Stomach (tissue), 9 donors: Measurements from ENCODE around the gene CA12. TPM values are rescaled to one million over a fixed set of nuclear protein-coding genes. Genes with fewer than 3 reads are reported as not detected.

Source experiments
- DNase-seq, 2 donors: peaks; one replicate each; pipeline versions ENCODE4 v3.0.0 to v3.0.0-alpha.2; 2013 to 2019
- H3K27ac ChIP-seq, 5 donors: fragments of 200-600 bp in 4 of 5; sonication (generic) in 4 of 5; one replicate each; pipeline ENCODE4 v1.5.1; 2013 to 2019; ENCODE audit warnings: mild to moderate bottlenecking in 1 of 5, moderate library complexity in 1 of 5
- H3K27me3 ChIP-seq, 3 donors: fragments of 200-600 bp; sonication (generic); one replicate each; pipeline ENCODE4 v1.5.1; 2017 to 2019; ENCODE audit warnings: mixed run types in 1 of 3
- H3K36me3 ChIP-seq, 4 donors: fragments of 200-600 bp; sonication (generic); 1 replicate in 3 of 4; 2 replicates in 1 of 4; pipeline ENCODE4 v1.5.1; 2016 to 2019
- H3K4me1 ChIP-seq, 4 donors: fragments of 200-600 bp; sonication (generic); one replicate each; pipeline ENCODE4 v1.5.1; 2016 to 2019
- H3K4me3 ChIP-seq, 4 donors: fragments of 200-600 bp; sonication (generic) in 3 of 4; one replicate each; pipeline ENCODE4 v1.5.1; 2016 to 2019; ENCODE audit warnings: mild to moderate bottlenecking in 1 of 4
- H3K9me3 ChIP-seq, 4 donors: fragments of 200-600 bp; sonication (generic); one replicate each; pipeline ENCODE4 v1.5.1; 2016 to 2019
- EP300 ChIP-seq: sonication (generic); formaldehyde crosslinking; IDR thresholded peaks from one replicate; pipeline ENCODE4 v1.6.1; 2017; ENCODE audit warnings: antibody characterized with exemption
- POLR2A ChIP-seq, 4 donors: fragments of 450-650 bp; IDR thresholded peaks; one replicate each; pipeline ENCODE4 v1.6.1; 2016; ENCODE audit warnings: antibody characterized with exemption in 4 of 4, control low read depth in 2 of 4, mild to moderate bottlenecking in 1 of 4, moderate library complexity in 1 of 4
- POLR2AphosphoS5 ChIP-seq, 3 donors: sonication (generic); formaldehyde crosslinking; IDR thresholded peaks; one replicate each; pipeline ENCODE4 v1.6.1; 2016; ENCODE audit warnings: antibody characterized with exemption in 3 of 3
- WGBS, 5 donors: extraction: QIAGEN DNeasy Blood & Tissue Kit in 3 of 5; methylation state at CpG; one replicate each; pipeline versions ENCODE4 v1.1.5 to v1.1.7; 2013 to 2018; 5-methylcytosine and 5-hydroxymethylcytosine counted together
- intact Hi-C: fragments of 100-400 bp; cut with DNase I; formaldehyde crosslinking; loops from one replicate; pipeline ENCODE4 v1.15.1; 2023; ENCODE audit warnings: low total_unique reads
- polyA plus RNA-seq, 3 donors: library from polyadenylated mRNA; stranded (reverse); fragments of 200-250 nt; gene quantifications; one replicate each; pipeline ENCODE4 v1.2.3, GENCODE V29; 2013
- total RNA-seq, 5 donors: library from RNA; depleted of rRNA; stranded (reverse); fragments of >200 nt; gene quantifications; one replicate each; pipeline versions ENCODE4 v1.1.0 to v1.2.3, GENCODE V29; 2014 to 2016
- TF ChIP-seq, protein P1 (sequence below), 7 experiments: fragments of 450-650 bp in 4 of 7; fragments of 200-600 bp in 3 of 7; sonication (generic) in 3 of 7; IDR thresholded peaks; one replicate each; pipeline ENCODE4 v1.5.1; 2016 to 2019; ENCODE audit warnings: antibody characterized with exemption in 7 of 7, control low read depth in 2 of 7, mild to moderate bottlenecking in 1 of 7
- donor health status: healthy with polysubstance abuse.
- donor health status: Bipolar disorder and iron deficiency.
- donor health status: healthy.

CA12 gene
- total and polyA plus RNA-seq, 8 donors, result 0.46 to 58.8 (median 7.7) TPM

DNA sequence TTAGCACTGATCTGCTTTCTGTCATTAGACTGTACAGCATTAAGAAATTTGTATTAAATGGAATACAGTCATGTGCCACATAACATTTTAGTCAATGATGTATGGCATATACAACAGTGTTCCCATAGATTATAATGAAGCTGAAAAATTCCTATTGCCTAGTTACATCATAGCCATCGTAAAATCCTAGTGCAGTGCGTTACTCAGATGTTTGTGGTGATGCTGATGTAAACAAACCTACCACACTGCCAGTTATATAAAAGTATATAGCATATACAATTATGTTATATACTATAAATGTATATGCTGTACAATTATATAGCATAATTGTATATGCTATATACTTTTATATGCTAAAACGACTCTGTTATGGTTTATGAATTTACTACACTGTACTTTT is 62.6 kb downstream of the CA12 start:
- no peak overlapping the region for H3K4me3 ChIP-seq
- no peaks in the 10 kb centered on the region for H3K9me3 ChIP-seq
- WGBS, 5 donors, result 93 to 95% (median 94%) methylated on average over 3 of the region's 3 CpGs
- H3K36me3 ChIP-seq, result no peaks in the 10 kb centered on the region
- TF ChIP-seq EP300 (no peak), POLR2A (IDR thresholded peaks at IDR 0.05) (no peak), POLR2AphosphoS5 (IDR thresholded peaks at IDR 0.05) (no peak)
- TF ChIP-seq, protein P1, sequence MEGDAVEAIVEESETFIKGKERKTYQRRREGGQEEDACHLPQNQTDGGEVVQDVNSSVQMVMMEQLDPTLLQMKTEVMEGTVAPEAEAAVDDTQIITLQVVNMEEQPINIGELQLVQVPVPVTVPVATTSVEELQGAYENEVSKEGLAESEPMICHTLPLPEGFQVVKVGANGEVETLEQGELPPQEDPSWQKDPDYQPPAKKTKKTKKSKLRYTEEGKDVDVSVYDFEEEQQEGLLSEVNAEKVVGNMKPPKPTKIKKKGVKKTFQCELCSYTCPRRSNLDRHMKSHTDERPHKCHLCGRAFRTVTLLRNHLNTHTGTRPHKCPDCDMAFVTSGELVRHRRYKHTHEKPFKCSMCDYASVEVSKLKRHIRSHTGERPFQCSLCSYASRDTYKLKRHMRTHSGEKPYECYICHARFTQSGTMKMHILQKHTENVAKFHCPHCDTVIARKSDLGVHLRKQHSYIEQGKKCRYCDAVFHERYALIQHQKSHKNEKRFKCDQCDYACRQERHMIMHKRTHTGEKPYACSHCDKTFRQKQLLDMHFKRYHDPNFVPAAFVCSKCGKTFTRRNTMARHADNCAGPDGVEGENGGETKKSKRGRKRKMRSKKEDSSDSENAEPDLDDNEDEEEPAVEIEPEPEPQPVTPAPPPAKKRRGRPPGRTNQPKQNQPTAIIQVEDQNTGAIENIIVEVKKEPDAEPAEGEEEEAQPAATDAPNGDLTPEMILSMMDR (IDR thresholded peaks at IDR 0.05), result no peak
- H3K4me1 ChIP-seq, result no peaks in the 10 kb centered on the region
- no peaks in the 10 kb centered on the region for H3K27me3 ChIP-seq
- no peak for DNase-seq
- intact Hi-C loops, result no loop called here
- H3K27ac ChIP-seq, result no peak overlapping the region

DNA sequence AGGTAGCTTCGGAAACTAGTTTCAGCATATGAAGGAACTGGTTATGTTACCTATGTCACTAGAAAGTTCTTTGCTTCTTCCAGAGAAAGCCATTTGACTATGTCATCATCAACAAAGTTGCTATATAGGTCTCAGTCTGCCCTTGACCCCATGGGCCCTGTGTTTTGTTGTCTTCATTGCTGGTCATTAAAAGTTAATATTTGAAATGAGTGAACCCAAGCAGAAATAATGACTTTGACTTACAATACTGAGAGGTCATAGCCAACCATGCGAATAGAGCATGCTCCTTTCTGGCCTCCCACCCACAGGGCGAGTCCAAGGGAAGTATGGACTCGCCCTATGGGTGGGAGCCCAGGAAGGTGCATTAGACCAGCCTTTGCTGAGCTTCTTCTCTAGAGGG is 63.3 kb downstream of the CA12 start:
- Histone ChIP-seq H3K9me3 (no peaks in the 10 kb centered on the region), H3K36me3 (no peaks in the 10 kb centered on the region), H3K27ac (no peak overlapping the region), H3K4me3 (no peak overlapping the region), H3K27me3 (no peaks in the 10 kb centered on the region), H3K4me1 (no peaks in the 10 kb centered on the region)
- TF ChIP-seq, protein P1 (IDR thresholded peaks at IDR 0.05), result no peak
- TF ChIP-seq POLR2AphosphoS5 (IDR thresholded peaks at IDR 0.05) (no peak), POLR2A (IDR thresholded peaks at IDR 0.05) (no peak), EP300 (no peak)
- intact Hi-C loops, result no loop called here
- 87 to 97% (median 96%) methylated on average over 4 of the region's 4 CpGs for WGBS, 5 donors
- DNase-seq, result no peak

DNA sequence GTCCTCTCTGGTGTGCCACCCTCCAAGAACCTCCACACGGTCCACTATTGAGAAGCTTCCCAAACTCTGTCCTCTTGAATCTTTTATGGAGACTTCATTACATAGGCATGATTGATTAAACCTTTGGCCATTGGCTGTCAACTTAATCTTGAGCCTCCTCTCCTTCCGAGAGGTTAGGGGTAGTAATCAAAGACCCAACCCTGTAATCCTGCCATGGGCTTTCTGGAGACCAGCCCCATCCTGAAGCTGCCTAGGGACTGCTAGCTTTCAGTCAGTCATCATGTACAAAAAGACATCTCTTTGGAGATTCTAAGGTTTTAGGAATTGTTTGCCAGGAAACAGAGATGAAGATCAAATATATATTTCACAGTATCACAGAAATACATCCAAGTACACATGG is 67.2 kb downstream of the CA12 start:
- no peak for TF ChIP-seq POLR2A (IDR thresholded peaks at IDR 0.05)
- no peak for TF ChIP-seq POLR2AphosphoS5 (IDR thresholded peaks at IDR 0.05)
- TF ChIP-seq EP300, result no peak
- TF ChIP-seq, protein P1 (IDR thresholded peaks at IDR 0.05), result no peak
- no peaks in the 10 kb centered on the region for H3K27me3 ChIP-seq
- H3K36me3 ChIP-seq, result no peaks in the 10 kb centered on the region
- no peak overlapping the region for H3K27ac ChIP-seq
- H3K9me3 ChIP-seq, result no peaks in the 10 kb centered on the region
- no peak for DNase-seq
- no peaks in the 10 kb centered on the region for H3K4me1 ChIP-seq
- 48 to 65% (median 54%) methylated on average over 2 of the region's 2 CpGs for WGBS, 5 donors
- H3K4me3 ChIP-seq, result no peak overlapping the region
- intact Hi-C loops, result no loop called here

DNA sequence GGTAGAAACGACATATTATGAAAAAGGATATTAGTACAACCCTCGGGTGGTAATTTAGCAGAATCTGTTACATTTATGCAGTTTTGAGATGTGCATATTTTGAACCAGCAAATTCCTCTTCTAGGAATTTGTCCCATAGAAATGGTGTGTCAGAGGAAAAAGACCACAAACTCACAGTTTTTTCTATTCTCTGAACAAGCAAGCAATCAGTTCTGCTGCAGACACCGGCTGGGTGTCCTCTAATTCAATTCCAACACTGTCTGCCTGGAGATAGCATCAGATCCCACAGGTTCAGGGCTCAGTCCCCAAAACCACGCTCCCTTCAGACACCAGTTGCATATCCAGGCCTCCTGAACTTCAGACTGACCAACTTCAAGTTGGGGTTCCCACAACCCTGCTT is 67.8 kb downstream of the CA12 start:
- no peaks in the 10 kb centered on the region for H3K9me3 ChIP-seq
- WGBS, 5 donors, result 88 to 92% (median 91%) methylated on average over 3 to 4 of the region's 4 CpGs
- H3K36me3 ChIP-seq, result no peaks in the 10 kb centered on the region
- no peak for TF ChIP-seq POLR2AphosphoS5 (IDR thresholded peaks at IDR 0.05)
- TF ChIP-seq EP300, result no peak
- TF ChIP-seq, protein P1 (IDR thresholded peaks at IDR 0.05), result no peak
- TF ChIP-seq POLR2A (IDR thresholded peaks at IDR 0.05), result no peak
- no peak overlapping the region for H3K27ac ChIP-seq
- no peaks in the 10 kb centered on the region for H3K27me3 ChIP-seq
- DNase-seq, result no peak
- H3K4me3 ChIP-seq, result no peak overlapping the region
- H3K4me1 ChIP-seq, result no peaks in the 10 kb centered on the region
- intact Hi-C loops, result no loop called here
